Neural progenitor cell (in vitro differentiated cells): ENCODE results near the gene ERICH6.

Experiments
- CTCF ChIP-seq: fragments of 200-600 bp; sonication (generic); IDR thresholded peaks from 2 replicates; pipeline ENCODE4 v1.5.1; 2017; ENCODE audit warnings: antibody characterized with exemption, mild to moderate bottlenecking
- EZH2 ChIP-seq: fragments of 200-600 bp; sonication (generic); IDR thresholded peaks from 2 replicates; pipeline ENCODE4 v1.6.1; 2017; ENCODE audit warnings: antibody characterized with exemption, mild to moderate bottlenecking, moderate library complexity
- EZH2phosphoT487 ChIP-seq: fragments of 200-600 bp; sonication (generic); IDR thresholded peaks from 2 replicates; pipeline ENCODE4 v1.6.1; 2017; ENCODE audit warnings: antibody characterized with exemption

- TF ChIP-seq CTCF, result no peak
- no peak for TF ChIP-seq EZH2
- TF ChIP-seq EZH2phosphoT487, result no peak
Measured at GRCh38 chr3:150680562-150680961, 23.2 kb downstream of the ERICH6 start.
